ENCODE results near the gene RTN4RL1. TPM values are rescaled to one million over a fixed set of nuclear protein-coding genes. Genes with fewer than 3 reads are reported as not detected.

The RTN4RL1 gene
- total RNA-seq, 2 experiments from 2014 or later: 0.14 to 0.30 TPM

DNA sequence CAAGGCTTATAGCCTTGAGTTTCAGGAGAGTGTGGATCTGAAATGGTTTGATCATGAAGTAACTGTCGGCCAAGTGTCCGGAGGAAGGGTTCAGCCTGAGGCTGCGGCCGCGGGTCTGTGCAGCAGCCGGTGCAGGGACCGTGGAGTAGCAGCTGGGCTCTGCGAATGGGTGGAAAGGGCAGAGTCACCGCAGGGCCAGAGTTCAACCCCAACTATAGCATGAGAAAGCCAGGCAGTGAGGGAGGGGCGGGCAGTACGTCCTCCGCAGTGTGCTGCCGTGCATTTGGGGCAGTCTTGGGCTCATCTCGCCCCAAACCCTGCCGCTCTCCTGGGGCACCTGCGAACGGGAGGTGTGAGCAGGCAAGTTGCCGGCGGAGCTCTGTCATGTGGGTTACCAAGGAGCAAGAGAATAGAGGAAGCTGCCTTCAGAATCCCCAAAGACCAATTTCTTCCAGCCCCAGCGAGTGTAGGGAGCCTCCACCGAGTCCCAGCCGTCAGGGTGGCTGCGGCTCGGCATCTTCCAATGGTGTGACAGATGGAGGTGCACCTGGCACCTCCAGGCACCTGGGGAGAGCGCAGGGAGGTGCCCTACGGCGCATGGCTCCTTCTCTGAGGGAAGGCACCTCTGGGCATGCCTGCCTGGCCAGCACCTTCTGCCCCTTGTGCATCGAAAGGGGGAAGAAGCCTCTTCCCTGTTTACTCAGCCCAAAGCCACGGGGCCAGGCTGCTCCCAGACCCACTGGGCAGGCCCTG is 108.0 kb downstream of the RTN4RL1 start:
- CTCF ChIA-PET: interaction anchor here (0.6 kb wide), 1 partner anchor 834 kb away, joined by 3 read pairs; no protein-coding TSS in a partner anchor
- peaks cover 5% of the 10 kb centered on the region for H3K27me3 Mint-ChIP-seq (ENCODE audit: low read depth)
- H3K36me3 Mint-ChIP-seq (ENCODE audit: low read depth): no peaks in the 10 kb centered on the region
- no peak for DNase-seq
- no peak overlapping the region for H3K4me3 Mint-ChIP-seq
- intact Hi-C loops (cut with micrococcal nuclease): no loop called here
- no peaks in the 10 kb centered on the region for H3K4me1 Mint-ChIP-seq (ENCODE audit: low read depth)
- no peaks in the 10 kb centered on the region for H3K9me3 Mint-ChIP-seq
- no peak overlapping the region for H3K27ac Mint-ChIP-seq

GRCh38 chr17:1916316-1916715 is 108.8 kb downstream of the RTN4RL1 start:
- intact Hi-C loops (cut with micrococcal nuclease): no loop called here
- no peaks in the 10 kb centered on the region for H3K4me1 Mint-ChIP-seq (ENCODE audit: low read depth)
- no peak overlapping the region for H3K4me3 Mint-ChIP-seq
- no peak for DNase-seq
- H3K9me3 Mint-ChIP-seq: no peaks in the 10 kb centered on the region
- H3K36me3 Mint-ChIP-seq (ENCODE audit: low read depth): no peaks in the 10 kb centered on the region
- peaks cover 9% of the 10 kb centered on the region for H3K27me3 Mint-ChIP-seq (ENCODE audit: low read depth)
- H3K27ac Mint-ChIP-seq: no peak overlapping the region
- CTCF ChIA-PET: interaction anchor here (0.6 kb wide), 1 partner anchor 833 kb away, joined by 3 read pairs; no protein-coding TSS in a partner anchor

- CTCF ChIA-PET: no interaction called here
These were observed 109.2 kb downstream of the RTN4RL1 start for GRCh38 chr17:1915889-1916288.

DNA sequence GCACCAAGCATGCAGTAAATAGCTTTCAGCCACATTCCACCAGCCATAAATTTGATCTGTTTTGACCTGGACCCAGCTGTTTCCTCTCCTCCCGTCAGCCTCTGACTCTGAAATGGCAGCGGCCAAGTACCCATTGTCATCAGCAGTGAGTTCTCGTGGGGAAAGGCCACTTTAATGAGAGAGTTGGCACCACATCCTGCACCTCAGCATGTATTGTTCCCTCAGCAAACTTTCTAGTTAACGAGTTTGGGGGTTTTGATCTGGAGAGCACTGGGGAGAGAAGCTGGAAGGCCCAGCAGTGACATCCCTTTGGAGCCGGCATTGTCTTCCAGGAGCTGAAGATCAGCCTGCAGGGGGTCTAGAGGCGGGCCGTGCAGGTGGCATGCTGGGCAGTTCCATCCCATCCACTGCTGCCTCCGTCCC is 110.5 kb downstream of the RTN4RL1 start:
- Mint-ChIP-seq H3K4me3 (no peak overlapping the region), H3K36me3 (ENCODE audit: low read depth) (no peaks in the 10 kb centered on the region), H3K27ac (no peak overlapping the region), H3K27me3 (ENCODE audit: low read depth) (peaks cover 16% of the 10 kb centered on the region), H3K9me3 (no peaks in the 10 kb centered on the region), H3K4me1 (ENCODE audit: low read depth) (no peaks in the 10 kb centered on the region)
- CTCF ChIA-PET: no interaction called here
- intact Hi-C loops (cut with micrococcal nuclease): no loop called here
- no peak for DNase-seq

More at GRCh38 chr17:1915889-1916288, 109.2 kb downstream of the RTN4RL1 start:
- Mint-ChIP-seq H3K36me3 (ENCODE audit: low read depth) (no peaks in the 10 kb centered on the region), H3K4me3 (no peak overlapping the region), H3K9me3 (no peaks in the 10 kb centered on the region), H3K27ac (no peak overlapping the region), H3K27me3 (ENCODE audit: low read depth) (peaks cover 9% of the 10 kb centered on the region), H3K4me1 (ENCODE audit: low read depth) (no peaks in the 10 kb centered on the region)
- intact Hi-C loops (cut with micrococcal nuclease): no loop called here
- DNase-seq: no peak

DNA sequence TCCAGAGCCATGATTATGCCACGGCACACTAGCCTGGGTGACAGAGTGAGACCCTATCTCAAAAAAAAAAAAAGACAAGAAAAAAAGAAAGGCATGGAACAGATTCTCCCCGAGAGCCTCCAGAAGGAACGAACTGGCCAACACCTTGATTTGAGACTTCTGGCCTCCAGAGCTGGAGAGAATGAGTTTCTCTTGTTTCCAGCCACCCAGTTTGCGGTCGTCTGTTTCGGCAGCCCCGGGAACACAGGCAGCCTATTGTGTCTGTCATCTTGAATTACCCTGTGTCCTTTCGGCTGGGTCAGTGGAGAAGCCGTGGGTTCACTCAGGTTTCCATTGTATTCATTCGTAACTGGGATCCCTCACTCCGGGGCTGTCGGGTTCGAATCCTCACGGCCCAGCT is 111.4 kb downstream of the RTN4RL1 start:
- intact Hi-C loops (cut with micrococcal nuclease): no loop called here

DNA sequence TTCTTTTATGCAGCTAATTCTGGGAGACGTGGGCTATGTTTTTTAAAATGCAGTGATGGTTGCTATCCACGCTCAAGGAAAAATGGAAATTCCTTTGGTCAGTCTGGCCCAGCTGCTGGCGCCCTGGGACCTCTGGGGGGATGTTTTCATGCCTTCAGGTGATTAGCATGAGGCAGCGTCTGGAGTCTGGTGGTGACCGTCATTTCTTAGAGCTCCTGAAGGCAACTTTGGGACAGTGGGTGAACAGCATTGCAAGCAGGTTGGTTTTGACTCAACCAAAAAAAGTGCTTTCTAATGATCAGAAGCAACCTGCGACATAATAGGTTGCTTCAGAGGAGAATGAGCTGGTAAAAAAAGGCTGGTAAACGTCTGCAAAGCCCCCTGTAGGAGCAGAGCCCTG is 113.0 kb downstream of the RTN4RL1 start:
- DNase-seq: no peak
- CTCF ChIA-PET: interaction anchor here (0.7 kb wide), 1 partner anchor 191 kb away, joined by 3 read pairs; no protein-coding TSS in a partner anchor
- Mint-ChIP-seq H3K27ac (no peak overlapping the region), H3K9me3 (no peaks in the 10 kb centered on the region), H3K27me3 (ENCODE audit: low read depth) (peaks cover 34% of the 10 kb centered on the region), H3K36me3 (ENCODE audit: low read depth) (no peaks in the 10 kb centered on the region), H3K4me3 (no peak overlapping the region), H3K4me1 (ENCODE audit: low read depth) (peaks cover 8% of the 10 kb centered on the region)
- intact Hi-C loops (cut with micrococcal nuclease): no loop called here

More for the DNA sequence above, 111.4 kb downstream of the RTN4RL1 start:
- no peaks in the 10 kb centered on the region for H3K9me3 Mint-ChIP-seq
- DNase-seq: no peak
- H3K4me3 Mint-ChIP-seq: no peak overlapping the region
- peaks cover 4% of the 10 kb centered on the region for H3K4me1 Mint-ChIP-seq (ENCODE audit: low read depth)
- H3K27ac Mint-ChIP-seq: no peak overlapping the region
- H3K36me3 Mint-ChIP-seq (ENCODE audit: low read depth): no peaks in the 10 kb centered on the region
- CTCF ChIA-PET: no interaction called here
- H3K27me3 Mint-ChIP-seq (ENCODE audit: low read depth): peaks cover 24% of the 10 kb centered on the region

- Mint-ChIP-seq H3K27ac (no peak overlapping the region), H3K4me3 (no peak overlapping the region), H3K4me1 (ENCODE audit: low read depth) (peaks cover 8% of the 10 kb centered on the region), H3K36me3 (ENCODE audit: low read depth) (no peaks in the 10 kb centered on the region), H3K9me3 (no peaks in the 10 kb centered on the region), H3K27me3 (ENCODE audit: low read depth) (peaks cover 47% of the 10 kb centered on the region)
- CTCF ChIA-PET: interaction anchor here (0.6 to 1.9 kb wide), 6 partner anchors 9 to 118 kb away, joined by 3 to 8 read pairs (median 5); no protein-coding TSS in a partner anchor
- DNase-seq: no peak
- intact Hi-C loops (cut with micrococcal nuclease): no loop called here
These were observed 115.1 kb downstream of the RTN4RL1 start for GRCh38 chr17:1909985-1910384.

DNA sequence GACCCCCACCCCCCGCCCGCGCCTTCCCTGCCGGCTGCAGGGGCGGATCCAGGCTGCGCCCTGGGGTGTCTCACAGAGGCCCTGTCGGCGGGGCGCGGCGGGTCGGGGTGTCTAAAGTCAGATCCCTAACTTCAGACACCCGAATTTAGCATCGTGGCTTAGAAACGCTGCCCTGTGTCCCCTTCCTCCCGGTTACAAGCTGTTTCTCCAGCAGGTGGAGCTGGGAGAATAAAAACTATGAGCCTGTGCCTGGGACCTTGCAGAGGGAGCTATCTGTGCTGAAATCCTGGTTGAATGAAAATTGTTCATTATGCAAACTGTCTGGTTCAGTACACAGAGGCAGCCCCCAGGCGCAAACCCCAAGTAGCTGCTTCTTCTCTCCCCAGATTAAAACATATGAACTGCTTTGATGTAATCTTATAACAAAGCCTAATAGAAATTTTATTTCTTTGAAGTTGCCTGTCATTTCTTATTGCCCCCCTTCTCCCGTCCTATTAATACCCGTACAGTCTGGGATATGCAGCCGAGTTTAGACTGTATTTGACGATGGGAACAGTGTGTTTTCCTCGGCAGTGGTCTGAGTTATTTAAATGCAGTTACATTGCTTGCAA is 116.3 kb downstream of the RTN4RL1 start:
- H3K36me3 Mint-ChIP-seq (ENCODE audit: low read depth): no peaks in the 10 kb centered on the region
- intact Hi-C loops (cut with micrococcal nuclease): loop anchor here (1.0 kb wide), 2 partner anchors 117 to 121 kb away; partner anchors contain the start of gene DPH1
- peak overlapping the region; percentile 18 for H3K4me3 Mint-ChIP-seq
- peak; percentile 68 for DNase-seq
- H3K27me3 Mint-ChIP-seq (ENCODE audit: low read depth): peaks cover 51% of the 10 kb centered on the region
- H3K9me3 Mint-ChIP-seq: no peaks in the 10 kb centered on the region
- peaks cover 8% of the 10 kb centered on the region for H3K4me1 Mint-ChIP-seq (ENCODE audit: low read depth)
- H3K27ac Mint-ChIP-seq: no peak overlapping the region
- CTCF ChIA-PET: interaction anchor here (0.6 to 1.8 kb wide), 5 partner anchors 12 to 336 kb away, joined by 3 to 8 read pairs (median 4); no protein-coding TSS in a partner anchor

- H3K9me3 Mint-ChIP-seq: no peaks in the 10 kb centered on the region
- H3K27ac Mint-ChIP-seq: no peak overlapping the region
- no peaks in the 10 kb centered on the region for H3K36me3 Mint-ChIP-seq (ENCODE audit: low read depth)
- peaks cover 8% of the 10 kb centered on the region for H3K4me1 Mint-ChIP-seq (ENCODE audit: low read depth)
- peak; percentile 30 for DNase-seq
- peaks cover 48% of the 10 kb centered on the region for H3K27me3 Mint-ChIP-seq (ENCODE audit: low read depth)
- intact Hi-C loops (cut with micrococcal nuclease): loop anchor here (1.0 kb wide), 2 partner anchors 118 to 122 kb away; partner anchors contain the start of gene DPH1
- CTCF ChIA-PET: interaction anchor here (0.6 to 1.8 kb wide), 2 partner anchors 120 to 337 kb away, joined by 3 to 8 read pairs; no protein-coding TSS in a partner anchor
- H3K4me3 Mint-ChIP-seq: peak overlapping the region; percentile 18
These were observed 117.0 kb downstream of the RTN4RL1 start for GRCh38 chr17:1907909-1908698.

DNA sequence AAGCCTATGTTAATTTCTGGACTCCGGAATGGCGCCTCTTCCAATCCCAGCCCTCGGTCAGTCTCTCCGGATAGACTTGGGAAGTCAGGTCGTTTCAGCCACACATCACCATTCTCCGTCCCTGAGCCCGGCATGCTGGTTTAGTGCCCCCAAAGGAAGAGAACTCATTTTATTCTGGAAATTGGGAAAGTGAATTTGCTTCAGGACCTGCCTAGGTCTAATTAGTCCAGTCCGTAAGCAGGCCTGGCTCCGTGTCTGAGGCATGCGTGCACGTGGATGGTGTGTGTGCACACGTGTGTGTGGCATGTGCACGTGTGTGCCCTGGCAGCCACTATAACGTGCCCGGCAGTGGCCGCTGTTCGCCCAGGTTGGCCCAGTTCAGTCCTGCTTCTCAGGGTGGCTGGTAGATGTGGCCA is 117.9 kb downstream of the RTN4RL1 start:
- Mint-ChIP-seq H3K4me1 (ENCODE audit: low read depth) (peaks cover 8% of the 10 kb centered on the region), H3K4me3 (no peak overlapping the region)

GRCh38 chr17:1906662-1907101 is 118.5 kb downstream of the RTN4RL1 start:
- Mint-ChIP-seq H3K36me3 (ENCODE audit: low read depth) (no peaks in the 10 kb centered on the region), H3K4me3 (no peak overlapping the region), H3K27me3 (ENCODE audit: low read depth) (peaks cover 46% of the 10 kb centered on the region), H3K9me3 (no peaks in the 10 kb centered on the region), H3K4me1 (ENCODE audit: low read depth) (peaks cover 8% of the 10 kb centered on the region), H3K27ac (no peak overlapping the region)
- no peak for DNase-seq
- CTCF ChIA-PET: interaction anchor here (1.1 kb wide), 1 partner anchor 186 kb away, joined by 3 read pairs; no protein-coding TSS in a partner anchor
- intact Hi-C loops (cut with micrococcal nuclease): no loop called here

More for the DNA sequence above, 117.9 kb downstream of the RTN4RL1 start:
- no peak for DNase-seq
- CTCF ChIA-PET: interaction anchor here (1.1 kb wide), 1 partner anchor 186 kb away, joined by 3 read pairs; no protein-coding TSS in a partner anchor
- intact Hi-C loops (cut with micrococcal nuclease): no loop called here
- Mint-ChIP-seq H3K9me3 (no peaks in the 10 kb centered on the region), H3K27me3 (ENCODE audit: low read depth) (peaks cover 47% of the 10 kb centered on the region), H3K36me3 (ENCODE audit: low read depth) (no peaks in the 10 kb centered on the region), H3K27ac (no peak overlapping the region)
